ENCODE results near the gene ANXA6. TPM values are rescaled to one million over a fixed set of nuclear protein-coding genes. Genes with fewer than 3 reads are reported as not detected.

ANXA6 gene
- total RNA-seq, 1 donor from 2014 or later, result 338 TPM

- no peak for DNase-seq (ENCODE audit: extremely low read depth, low read depth, low spot score)
Observed at GRCh38 chr5:151106043-151106442, 51.5 kb downstream of the ANXA6 start.

DNA sequence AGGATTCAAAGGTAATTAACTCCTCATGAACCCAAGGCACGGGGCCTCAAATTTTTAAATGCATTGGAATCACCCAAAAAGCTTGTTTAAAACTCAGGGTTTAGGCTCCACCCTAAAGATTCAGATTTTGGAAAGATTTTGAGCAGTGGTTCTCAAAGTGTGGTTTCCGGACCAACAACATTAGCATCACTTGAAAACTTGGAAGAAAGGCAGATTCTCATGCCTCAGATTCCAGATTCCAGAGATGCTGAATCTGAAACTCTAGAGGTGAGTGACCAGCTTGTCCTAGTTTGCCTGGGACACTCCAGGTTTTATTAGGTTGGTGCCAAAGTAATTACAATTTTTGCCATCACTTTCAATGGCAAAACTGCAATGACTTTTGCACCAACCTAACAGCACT, 52.0 kb downstream of the ANXA6 start:
- DNase-seq (ENCODE audit: extremely low read depth, low read depth, low spot score), result no peak

DNA sequence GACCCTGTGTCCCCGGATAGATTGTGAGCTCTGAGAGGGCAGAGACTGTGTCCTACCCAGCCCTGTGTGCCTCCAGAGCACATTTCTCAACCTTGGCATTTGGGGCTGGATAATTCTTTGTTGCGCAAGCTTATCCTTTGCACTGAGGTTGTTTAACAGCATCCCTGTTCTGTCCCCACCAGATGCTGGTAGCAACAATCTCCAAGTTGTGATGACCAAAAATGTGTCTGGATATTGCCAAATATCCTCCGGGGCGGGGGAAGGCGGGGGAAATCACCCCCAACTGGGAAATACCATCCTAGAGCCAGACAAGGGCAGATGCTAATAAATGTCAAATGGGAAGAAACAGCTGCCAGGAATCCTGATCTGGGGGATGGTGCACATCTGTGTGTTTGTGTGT, 52.8 kb downstream of the ANXA6 start:
- no peak for DNase-seq (ENCODE audit: extremely low read depth, low read depth, low spot score)

- no peak for DNase-seq (ENCODE audit: extremely low read depth, low read depth, low spot score)
Observed at GRCh38 chr5:151101746-151102145, 55.8 kb downstream of the ANXA6 start.

GRCh38 chr5:151101151-151101550, 56.4 kb downstream of the ANXA6 start:
- DNase-seq (ENCODE audit: extremely low read depth, low read depth, low spot score), result no peak

DNA sequence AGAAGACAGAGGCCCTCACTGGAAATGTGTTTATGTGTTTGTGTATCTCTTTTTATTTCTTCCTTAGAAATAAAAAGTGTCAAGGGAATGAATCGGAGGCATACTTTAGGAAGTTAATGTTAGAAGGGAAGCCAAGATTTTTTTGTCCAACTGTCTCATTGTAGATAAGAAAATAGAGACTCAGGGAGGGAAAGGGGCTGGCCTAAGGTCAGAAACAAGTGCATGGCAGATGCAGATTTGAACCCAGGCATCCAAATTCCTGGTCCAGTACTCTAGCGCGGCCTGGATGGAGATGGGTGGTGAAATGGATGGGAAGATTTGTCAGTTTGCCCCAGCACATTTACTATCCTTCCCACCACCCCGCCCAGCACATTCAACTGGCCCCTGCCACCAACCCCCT, 56.9 kb downstream of the ANXA6 start:
- no peak for DNase-seq (ENCODE audit: extremely low read depth, low read depth, low spot score)

DNA sequence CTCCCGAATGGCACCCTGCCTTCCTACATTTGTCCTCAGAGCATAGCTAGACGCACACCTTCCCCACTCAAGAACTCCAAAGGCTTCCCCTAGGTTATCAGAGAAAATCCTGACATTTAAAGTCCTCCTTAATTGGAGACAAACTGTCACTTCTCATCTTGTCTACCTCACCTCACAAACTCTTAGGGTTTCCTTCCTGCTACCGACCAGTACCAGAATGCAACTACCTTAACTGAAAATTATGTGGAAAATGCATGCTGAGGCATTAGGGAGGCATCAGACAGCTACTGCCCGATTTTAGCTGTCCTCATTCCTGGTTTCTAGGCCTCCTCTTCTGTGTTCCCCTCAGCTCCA, 58.8 kb downstream of the ANXA6 start:
- DNase-seq (ENCODE audit: extremely low read depth, low read depth, low spot score), result no peak

DNA sequence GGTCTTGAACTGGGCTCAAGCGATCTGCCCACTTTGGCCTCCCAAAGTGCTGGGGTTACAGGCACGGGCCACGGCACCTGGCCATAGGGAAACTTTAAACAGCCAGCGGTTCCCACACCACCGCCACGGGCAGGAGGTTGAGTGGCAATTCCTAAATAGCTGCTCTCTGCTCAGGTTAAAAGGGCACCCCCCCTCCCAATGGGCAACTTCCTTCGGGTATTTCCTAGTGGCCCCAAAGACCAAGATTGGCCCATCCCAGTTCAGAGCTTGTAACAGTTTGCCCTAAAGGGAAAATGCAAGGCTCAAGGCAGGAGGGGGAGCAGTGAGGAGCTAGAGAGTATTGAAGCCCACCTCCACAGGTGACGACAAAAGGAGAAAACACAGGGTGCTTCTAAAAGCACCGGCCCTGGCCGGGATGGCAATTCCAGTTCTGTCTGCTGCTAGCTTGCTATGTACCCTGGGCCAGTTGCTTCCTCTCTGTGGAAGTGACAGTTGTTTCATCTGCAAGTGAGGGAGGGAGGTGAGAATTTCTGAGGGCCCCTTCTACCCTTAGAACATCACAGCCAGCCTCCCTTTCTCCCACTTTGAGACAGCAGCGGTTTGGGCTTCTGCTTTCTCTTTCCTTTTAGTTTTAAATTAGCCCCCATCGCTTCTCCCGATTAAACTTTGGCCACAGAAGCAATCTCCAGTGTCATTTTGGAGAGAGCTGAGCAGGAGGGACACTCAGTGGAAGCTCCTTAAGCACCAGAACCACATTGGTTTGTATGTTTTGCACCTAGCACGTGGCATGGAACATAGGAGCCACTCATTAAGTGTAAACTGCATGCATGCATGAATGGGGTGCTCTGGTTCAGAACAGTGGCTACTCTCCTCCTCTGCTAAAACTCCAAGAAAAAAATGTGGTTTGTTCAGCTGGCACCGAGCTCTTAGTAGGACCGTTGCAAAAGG, 59.5 kb downstream of the ANXA6 start:
- DNase-seq (ENCODE audit: extremely low read depth, low read depth, low spot score), result no peak

- DNase-seq (ENCODE audit: extremely low read depth, low read depth, low spot score), result no peak
Observed at GRCh38 chr5:151097061-151097460, 60.5 kb downstream of the ANXA6 start.

- DNase-seq (ENCODE audit: extremely low read depth, low read depth, low spot score), result no peak
Observed at GRCh38 chr5:151096001-151096373, 61.6 kb downstream of the ANXA6 start.

- DNase-seq (ENCODE audit: extremely low read depth, low read depth, low spot score), result no peak
Observed at GRCh38 chr5:151095341-151096000, 62.1 kb downstream of the ANXA6 start.

GRCh38 chr5:151094852-151095245, 62.7 kb downstream of the ANXA6 start:
- DNase-seq (ENCODE audit: extremely low read depth, low read depth, low spot score), result no peak

DNA sequence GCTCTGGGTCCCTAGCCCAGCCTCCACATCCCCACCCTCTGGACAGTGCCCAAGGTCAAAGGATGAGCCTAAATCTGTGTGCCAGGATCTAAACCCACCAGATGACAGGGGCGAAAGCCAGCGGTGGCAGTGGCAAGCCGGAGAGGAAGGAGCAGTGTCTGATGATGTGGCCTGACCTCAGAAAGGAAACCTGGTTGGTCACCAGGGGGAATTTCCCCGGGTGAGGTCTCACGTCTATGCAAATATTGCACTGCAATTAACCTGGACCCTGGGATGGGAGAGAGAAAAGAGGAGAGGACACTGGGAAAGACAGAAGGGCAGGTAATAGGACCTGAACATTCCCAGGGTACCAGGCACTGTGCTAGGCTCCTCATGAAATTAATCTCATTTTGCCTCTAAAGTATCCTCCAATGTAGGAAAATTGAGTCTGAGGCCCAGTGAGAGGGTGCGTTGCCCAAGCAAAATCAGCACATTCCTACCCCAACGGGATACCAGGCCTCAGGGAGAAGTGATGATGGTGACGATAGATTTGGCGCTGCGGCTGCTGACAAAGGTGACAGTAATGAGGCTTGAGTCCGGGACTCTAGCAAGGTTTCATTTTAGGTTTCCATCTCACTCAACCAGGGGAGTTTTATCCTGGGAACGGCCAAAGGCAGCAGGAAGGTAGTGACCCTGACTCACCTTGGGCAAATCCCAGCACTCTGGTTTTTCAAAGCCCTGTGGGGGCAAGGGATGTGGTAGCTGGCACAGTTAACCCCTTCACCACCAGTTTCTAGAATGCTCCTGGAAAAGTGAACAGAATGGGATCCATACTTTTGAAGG, 63.3 kb downstream of the ANXA6 start:
- no peak for DNase-seq (ENCODE audit: extremely low read depth, low read depth, low spot score)

GRCh38 chr5:151093476-151093889, 64.1 kb downstream of the ANXA6 start:
- DNase-seq (ENCODE audit: extremely low read depth, low read depth, low spot score), result no peak

GRCh38 chr5:151092762-151093161, 64.8 kb downstream of the ANXA6 start:
- no peak for DNase-seq (ENCODE audit: extremely low read depth, low read depth, low spot score)

DNA sequence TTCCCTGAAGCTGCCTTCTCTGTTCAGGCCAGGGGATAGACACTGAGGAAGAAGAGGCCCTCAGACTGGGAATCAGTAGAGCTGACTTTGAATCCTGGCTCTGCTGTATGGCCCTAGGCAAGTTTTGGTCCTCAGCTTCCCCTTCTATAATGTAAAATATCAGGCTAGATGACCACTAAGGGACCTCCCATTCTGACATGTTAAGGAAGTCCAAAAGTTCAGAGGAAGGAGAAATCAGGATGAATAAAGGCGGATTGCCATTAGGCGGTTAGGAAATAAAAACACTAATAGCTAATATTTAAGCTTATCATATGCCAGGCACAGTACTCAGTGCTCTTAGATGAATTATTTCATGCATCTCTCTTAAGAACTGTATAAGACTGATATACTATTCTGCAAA, 67.9 kb downstream of the ANXA6 start:
- no peak for DNase-seq (ENCODE audit: extremely low read depth, low read depth, low spot score)

GRCh38 chr5:151088986-151089385, 68.6 kb downstream of the ANXA6 start:
- DNase-seq (ENCODE audit: extremely low read depth, low read depth, low spot score), result no peak

GRCh38 chr5:151087486-151087885, 70.1 kb downstream of the ANXA6 start:
- DNase-seq (ENCODE audit: extremely low read depth, low read depth, low spot score), result no peak

DNA sequence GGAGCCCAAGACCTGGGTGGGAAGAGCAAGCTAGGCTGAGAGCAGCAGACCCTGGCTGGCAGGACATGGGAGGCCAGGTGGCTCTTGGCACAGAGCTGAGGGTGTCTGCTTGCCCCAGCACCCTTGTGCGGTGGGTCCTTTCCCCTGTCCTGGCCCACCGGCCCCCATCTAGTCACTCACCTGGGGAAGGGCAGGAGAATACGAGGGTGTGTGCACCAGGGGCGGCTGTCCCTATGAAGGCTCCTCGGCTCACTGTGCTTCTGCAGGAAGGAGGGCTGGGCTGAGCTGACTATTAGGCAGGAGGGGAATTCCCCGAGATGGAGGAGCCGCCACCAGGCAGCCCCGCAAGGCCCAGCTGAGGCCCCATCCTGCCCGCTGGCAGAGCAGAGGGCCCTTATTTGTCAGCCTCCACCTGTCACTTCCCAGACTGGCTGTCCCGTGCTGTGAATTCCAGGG, 70.6 kb downstream of the ANXA6 start:
- DNase-seq (ENCODE audit: extremely low read depth, low read depth, low spot score), result no peak

- no peak for DNase-seq (ENCODE audit: extremely low read depth, low read depth, low spot score)
Observed at GRCh38 chr5:151086192-151086869, 71.2 kb downstream of the ANXA6 start.

Measured in glomerular endothelial cell (primary cell).